Measurements from ENCODE around the gene ABCD3.

The ABCD3 gene

GRCh38 chr1:94463056-94463764 is 45.0 kb downstream of the ABCD3 start:
- no peak for DNase-seq

GRCh38 chr1:94463765-94464330 is 45.7 kb downstream of the ABCD3 start:
- DNase-seq, result peak; percentile 22 to 35

- no peak for DNase-seq
Observed at GRCh38 chr1:94468708-94469107, 50.5 kb downstream of the ABCD3 start.

DNA sequence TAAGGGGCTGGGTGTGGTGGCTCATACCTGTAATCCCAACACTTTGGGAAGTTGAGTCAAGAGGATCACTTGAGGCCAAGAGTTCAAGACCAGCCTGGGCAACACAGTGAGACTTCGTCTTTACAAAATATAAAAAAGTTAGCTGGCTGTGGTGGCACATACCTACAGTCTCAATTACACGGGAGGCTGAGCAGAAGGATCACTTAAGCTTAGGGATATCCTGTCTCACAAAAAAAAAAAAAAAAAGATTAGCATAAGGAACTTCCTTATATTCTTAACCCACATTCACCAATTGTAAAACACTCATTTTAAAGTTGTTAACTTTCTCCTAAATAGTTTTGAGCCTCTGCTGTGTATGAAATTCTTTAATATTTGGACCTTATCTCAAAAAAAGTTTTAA is 53.1 kb downstream of the ABCD3 start:
- no peak for DNase-seq

GRCh38 chr1:94475232-94475631 is 57.0 kb downstream of the ABCD3 start:
- DNase-seq, result no peak

DNA sequence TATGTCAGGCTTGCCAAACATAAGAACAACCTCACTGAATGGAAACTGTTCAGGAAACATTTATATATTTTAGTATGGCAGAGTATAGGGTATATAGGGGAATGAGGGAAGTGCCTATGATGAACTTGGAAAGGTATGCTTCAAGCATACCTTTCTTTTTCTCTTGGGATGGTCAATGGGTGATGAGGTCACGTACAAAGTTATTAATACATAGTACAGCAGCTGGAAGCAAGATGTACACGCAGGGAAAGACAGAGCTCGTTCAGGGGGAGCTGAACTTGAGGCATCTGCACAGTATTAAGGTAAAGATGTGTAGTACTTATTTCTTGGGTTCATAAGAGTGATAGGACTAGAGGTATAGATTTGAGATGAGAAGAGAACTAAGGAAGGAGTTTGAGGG is 61.5 kb downstream of the ABCD3 start:
- no peak for DNase-seq

DNA sequence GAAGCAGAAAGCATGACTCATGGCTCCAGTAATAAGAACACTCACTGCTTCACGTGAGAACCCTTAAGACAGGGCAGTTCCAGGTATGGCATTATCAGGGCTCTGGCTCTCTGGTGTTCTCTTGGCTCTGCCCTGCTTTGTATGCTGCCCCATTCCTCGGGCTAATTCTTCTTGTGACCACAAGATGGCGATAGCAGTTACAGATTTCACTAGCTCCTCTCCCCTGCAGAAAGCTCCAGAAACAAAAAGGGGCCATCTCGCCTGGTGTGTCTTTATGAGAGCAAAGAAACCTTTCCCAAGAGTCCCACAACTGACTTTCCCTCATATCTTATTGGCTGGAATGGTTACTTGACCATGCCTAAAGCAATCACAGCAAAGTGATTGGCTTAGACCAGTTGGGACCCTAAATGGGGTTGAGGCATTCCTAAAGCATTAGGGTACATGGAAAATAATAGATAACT is 63.3 kb downstream of the ABCD3 start:
- peak; percentile 21 to 70 for DNase-seq

- DNase-seq, result no peak
Observed at GRCh38 chr1:94486990-94487389, 68.8 kb downstream of the ABCD3 start.

DNA sequence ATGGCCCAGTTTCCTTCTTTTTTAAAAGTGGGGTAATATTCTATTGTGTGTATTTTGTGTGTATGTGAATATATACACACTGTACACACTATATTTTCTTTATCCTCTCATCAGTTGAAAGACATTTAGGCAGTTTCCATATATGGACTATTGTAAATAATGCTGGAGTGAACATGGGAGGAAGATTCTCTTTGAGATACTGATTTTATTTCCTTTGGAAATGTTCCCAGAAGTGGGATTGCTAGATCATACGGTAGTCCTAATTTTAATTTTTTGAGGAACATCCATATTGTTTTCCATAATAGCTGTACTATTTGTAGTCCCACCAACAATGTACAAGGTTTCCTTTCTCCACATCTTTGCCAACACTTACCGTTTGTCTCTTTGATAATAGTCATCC is 72.4 kb downstream of the ABCD3 start:
- no peak for DNase-seq

DNA sequence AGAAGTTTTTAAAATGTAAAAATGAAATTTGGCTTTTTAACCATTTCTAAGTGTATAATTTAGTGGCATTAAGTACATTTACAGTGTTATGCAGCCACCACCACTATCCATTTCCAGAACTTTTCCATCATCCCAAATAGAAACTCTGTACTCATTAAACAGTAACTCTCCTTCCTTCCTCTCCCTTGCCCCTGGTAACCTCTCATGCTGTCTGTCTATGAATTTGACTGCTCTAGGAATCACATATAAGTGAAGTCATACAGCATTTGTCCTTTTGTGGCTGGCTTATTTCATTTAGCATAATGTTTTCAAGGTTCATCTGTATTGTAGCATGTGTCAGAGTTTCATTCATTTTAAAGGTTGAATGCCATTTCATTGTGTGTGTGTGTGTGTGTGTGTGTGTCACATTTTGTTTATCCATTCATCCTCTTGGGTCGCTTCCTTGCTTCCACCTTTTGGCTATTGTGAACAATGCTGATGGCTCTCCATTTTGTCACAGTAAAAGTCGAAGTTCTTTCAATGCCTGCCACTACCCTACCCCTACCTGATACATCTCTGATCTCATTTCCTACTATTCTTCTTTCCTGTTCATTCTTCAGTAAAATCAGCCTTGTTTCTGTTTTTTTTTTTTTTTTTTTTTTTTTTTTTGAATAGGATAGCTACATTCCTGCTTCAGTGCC is 78.0 kb downstream of the ABCD3 start:
- DNase-seq, result no peak

GRCh38 chr1:94501426-94501825 is 83.2 kb downstream of the ABCD3 start:
- no peak for DNase-seq

DNA sequence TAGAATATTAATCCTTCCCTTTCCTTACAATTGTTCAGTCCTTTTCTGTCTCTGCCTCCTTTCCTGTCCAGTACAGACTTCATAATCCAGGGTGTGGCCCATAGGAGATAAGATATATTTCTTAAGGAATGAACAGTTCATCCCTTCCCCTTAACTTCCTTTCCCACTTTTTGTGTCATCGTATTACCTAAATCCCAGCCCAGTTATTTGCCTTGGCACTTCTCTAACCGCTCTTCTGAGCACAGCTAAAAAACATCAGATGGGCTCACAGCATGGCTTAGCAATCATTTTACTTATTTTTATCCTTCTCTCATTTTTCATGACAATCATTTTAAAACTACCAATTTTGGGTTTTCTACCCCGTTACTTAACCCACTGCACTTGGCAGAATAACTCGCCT is 83.7 kb downstream of the ABCD3 start:
- DNase-seq, result no peak

- DNase-seq, result no peak
Observed at GRCh38 chr1:94503153-94503552, 85.0 kb downstream of the ABCD3 start.

- no peak for DNase-seq
Observed at GRCh38 chr1:94504601-94505000, 86.4 kb downstream of the ABCD3 start.

GRCh38 chr1:94512816-94513215 is 94.6 kb downstream of the ABCD3 start:
- no peak for DNase-seq

- DNase-seq, result peak in 1 of 2 experiments; percentile 63
Observed at GRCh38 chr1:94514095-94514727, 96.0 kb downstream of the ABCD3 start.

- DNase-seq, result no peak
Observed at GRCh38 chr1:94515296-94515947, 97.2 kb downstream of the ABCD3 start.

- no peak for DNase-seq
Observed at GRCh38 chr1:94519351-94519750, 101.2 kb downstream of the ABCD3 start.

- DNase-seq, result peak; percentile 17 to 59
Observed at GRCh38 chr1:94522304-94522703, 104.1 kb downstream of the ABCD3 start.

GRCh38 chr1:94524531-94524930 is 106.3 kb downstream of the ABCD3 start:
- DNase-seq, result no peak

DNA sequence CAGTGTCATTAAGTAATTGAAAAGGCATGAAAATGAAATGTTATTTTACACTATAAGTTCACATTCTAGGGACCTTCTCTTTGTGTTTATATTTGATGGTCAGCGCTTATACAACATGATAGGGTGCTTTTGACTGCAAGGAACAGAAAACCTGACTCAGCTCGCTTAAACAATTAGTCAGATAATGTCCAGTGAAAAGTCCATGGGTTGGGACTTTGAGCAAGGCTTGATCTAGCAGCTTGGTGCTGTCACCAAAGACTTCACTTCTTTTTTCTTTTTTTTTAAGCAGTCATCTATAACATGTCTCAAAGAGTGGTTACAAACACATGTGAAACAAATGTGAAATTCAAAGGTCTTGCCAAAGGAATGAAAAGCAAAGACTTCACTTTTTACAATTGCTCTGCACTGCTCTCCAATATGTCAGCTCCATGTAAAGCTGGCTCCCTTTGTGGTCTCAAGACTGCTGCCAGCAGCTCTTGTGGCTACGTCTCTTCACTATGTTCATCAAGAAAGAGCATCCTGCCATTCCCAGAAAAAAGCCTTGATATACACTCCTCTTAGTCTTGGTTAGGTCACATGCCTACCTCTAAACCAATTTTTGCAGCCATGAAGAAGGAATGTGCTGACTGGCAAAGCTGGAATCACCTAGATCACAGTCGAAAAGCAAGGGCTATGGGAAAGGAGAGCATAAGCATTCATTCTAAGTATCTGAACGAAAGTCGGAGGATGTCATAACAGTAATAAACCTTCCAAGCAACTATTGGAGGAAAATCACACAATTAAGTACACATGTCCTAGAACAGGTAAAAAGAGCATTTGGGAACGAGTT is 108.2 kb downstream of the ABCD3 start:
- no peak for DNase-seq

DNA sequence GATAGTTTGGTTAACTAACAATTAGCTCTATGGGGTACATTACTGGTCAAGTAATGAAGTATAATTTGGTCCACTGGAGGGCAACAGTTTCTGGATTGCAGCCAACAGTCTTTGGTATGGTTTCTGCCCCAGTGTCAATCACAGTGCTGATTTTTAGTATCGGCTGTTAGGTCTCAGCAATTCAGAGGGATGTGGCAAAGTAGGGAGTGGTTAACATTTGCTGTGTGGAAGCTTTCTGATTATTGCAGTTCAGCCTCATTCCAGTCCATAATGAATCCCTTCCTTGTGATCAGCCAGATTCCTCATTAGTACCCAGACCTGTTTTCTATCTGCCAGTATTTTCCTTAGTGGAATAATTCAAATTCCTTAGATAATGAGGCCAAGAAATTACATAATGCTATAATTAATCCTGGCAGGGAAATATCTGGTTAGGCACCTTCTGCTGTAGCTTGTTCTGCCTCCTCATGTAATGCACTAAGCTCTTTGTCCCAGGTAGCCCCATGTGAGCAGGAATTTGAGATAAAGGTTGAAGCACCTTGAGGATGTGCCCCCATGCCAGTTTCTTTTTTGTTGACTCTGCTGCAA is 109.3 kb downstream of the ABCD3 start:
- peak in 1 of 2 experiments; percentile 14 for DNase-seq

Data from NCI-H526 (cell line).